H1 (cell line): ENCODE results near the gene ATP7B. TPM values are rescaled to one million over a fixed set of nuclear protein-coding genes. Genes with fewer than 3 reads are reported as not detected.

Source experiments
- CTCF ChIA-PET: fragments of 300-600 bp; sonication (Branson Sonifier 250); formaldehyde crosslinking; loops from one replicate; lab custom pipeline; 2021; ENCODE audit not compliant: partially characterized antibody; lab: Charles Lee
- POLR2A ChIA-PET: fragments of 300-600 bp; sonication (Branson Sonifier 250); formaldehyde crosslinking; loops from one replicate; lab custom pipeline; 2021; ENCODE audit warnings: inconsistent platforms; ENCODE audit not compliant: partially characterized antibody; lab: Charles Lee
- DNase-seq, 2 experiments: peaks; one replicate each; pipeline versions ENCODE4 v3.0.0 to v3.0.0-alpha.2; 2010 to 2022; ENCODE audit warnings: low spot score in 2 of 2, low read depth in 1 of 2, mixed read lengths in 1 of 2
- FAIRE-seq: peaks from 2 replicates; lab custom pipeline; 2011; peaks lifted over from hg19 to GRCh38; lab: Jason Lieb, UNC
- H2AFZ ChIP-seq: 2 replicates; pipeline ENCODE4 v1.8.1; 2012; ENCODE audit warnings: low read length, inconsistent platforms
- H2AK5ac ChIP-seq: 2 replicates; pipeline ENCODE4 v1.6.1; 2013; ENCODE audit warnings: low read depth, low read length
- H2BK120ac ChIP-seq: replicated peaks from 2 replicates; pipeline ENCODE3; 2013; ENCODE audit warnings: low read depth, low read length, inconsistent platforms
- H2BK12ac ChIP-seq: 2 replicates; pipeline ENCODE4 v1.6.1; 2013; ENCODE audit warnings: low read depth, low read length
- H2BK15ac ChIP-seq: 2 replicates; pipeline ENCODE4 v1.6.1; 2013; ENCODE audit warnings: low read length
- H2BK20ac ChIP-seq: 2 replicates; pipeline ENCODE4 v1.6.1; 2013; ENCODE audit warnings: low read length
- H2BK5ac ChIP-seq: 2 replicates; pipeline ENCODE4 v1.6.1; 2013; ENCODE audit warnings: low read depth, low read length
- H3K14ac ChIP-seq: 2 replicates; pipeline ENCODE4 v1.6.1; 2013; ENCODE audit warnings: inconsistent platforms; ENCODE audit not compliant: insufficient read length
- H3K18ac ChIP-seq: 2 replicates; pipeline ENCODE4 v1.6.1; 2013; ENCODE audit warnings: low read length; ENCODE audit errors: extremely low read depth
- H3K23ac ChIP-seq: 2 replicates; pipeline ENCODE4 v1.6.1; 2013; ENCODE audit warnings: inconsistent platforms; ENCODE audit not compliant: insufficient read length
- H3K23me2 ChIP-seq: 2 replicates; pipeline ENCODE4 v1.6.1; 2013; ENCODE audit warnings: low read depth, low read length
- H3K27ac ChIP-seq: 2 replicates; pipeline ENCODE4 v1.6.1; 2011; ENCODE audit warnings: low read depth, low read length, inconsistent platforms
- H3K27me3 ChIP-seq, 4 experiments: replicated peaks in 1 of 4; 1 replicate in 1 of 4; 2 replicates in 3 of 4; pipeline versions ENCODE4 v1.6.1 to v1.8.1; 2011 to 2013; ENCODE audit warnings: low read length in 3 of 4, mild to moderate bottlenecking in 3 of 4, inconsistent platforms in 2 of 4, mixed read lengths in 2 of 4, moderate library complexity in 1 of 4; ENCODE audit not compliant: control insufficient read depth in 3 of 4, insufficient read depth in 3 of 4; ENCODE audit errors: extremely low read depth in 1 of 4
- H3K36me3 ChIP-seq, 4 experiments: 2 replicates each; pipeline versions ENCODE4 v1.6.1 to v1.8.1; 2011 to 2013; ENCODE audit warnings: mild to moderate bottlenecking in 4 of 4, low read length in 3 of 4, moderate library complexity in 2 of 4, control low read depth in 1 of 4, inconsistent platforms in 1 of 4; ENCODE audit not compliant: insufficient read depth in 4 of 4, control insufficient read depth in 2 of 4
- H3K4ac ChIP-seq: replicated peaks from 2 replicates; pipeline ENCODE3; 2013; ENCODE audit warnings: low read length, low read depth, mixed read lengths, inconsistent platforms; ENCODE audit not compliant: insufficient read length
- H3K4me1 ChIP-seq, 4 experiments: replicated peaks in 1 of 4; 1 replicate in 1 of 4; 2 replicates in 3 of 4; pipeline versions ENCODE4 v1.6.1 to v1.8.1; 2011 to 2013; ENCODE audit warnings: low read length in 3 of 4, inconsistent platforms in 2 of 4, mixed read lengths in 1 of 4; ENCODE audit not compliant: insufficient read depth in 4 of 4, control insufficient read depth in 3 of 4
- H3K4me2 ChIP-seq, 2 experiments: 2 replicates each; pipeline versions ENCODE4 v1.6.1 to v1.8.1; 2011 to 2013; ENCODE audit warnings: low read depth in 2 of 2, low read length in 2 of 2, control low read depth in 1 of 2, inconsistent platforms in 1 of 2, mild to moderate bottlenecking in 1 of 2; ENCODE audit not compliant: insufficient read depth in 1 of 2
- H3K4me3 ChIP-seq, 4 experiments: fragments of 200-600, 300-600 bp in 1 of 4; sonication (generic), shearing (Covaris generic), sonication (Bioruptor Twin) in 1 of 4; 2 replicates each; pipeline versions ENCODE4 v1.5.1 to v1.8.1; 2011 to 2016; ENCODE audit warnings: low read length in 4 of 4, low read depth in 3 of 4, control low read depth in 2 of 4, inconsistent platforms in 2 of 4, mild to moderate bottlenecking in 2 of 4, mixed read lengths in 1 of 4, moderate library complexity in 1 of 4; ENCODE audit not compliant: insufficient read depth in 2 of 4; ENCODE audit errors: extremely low read depth in 1 of 4
- H3K56ac ChIP-seq: replicated peaks from 2 replicates; pipeline ENCODE3; 2013; ENCODE audit warnings: low read depth, mild to moderate bottlenecking, mixed read lengths, low read length, inconsistent platforms; ENCODE audit not compliant: insufficient read length
- H3K79me1 ChIP-seq: 2 replicates; pipeline ENCODE4 v1.6.1; 2013; ENCODE audit warnings: low read depth, low read length, control low read depth
- H3K79me2 ChIP-seq, 2 experiments: 2 replicates each; pipeline versions ENCODE4 v1.6.1 to v1.8.1; 2012 to 2013; ENCODE audit warnings: low read length in 2 of 2, mild to moderate bottlenecking in 2 of 2, inconsistent platforms in 1 of 2; ENCODE audit not compliant: insufficient read depth in 2 of 2, control insufficient read depth in 1 of 2
- H3K9ac ChIP-seq, 4 experiments: replicated peaks in 1 of 4; 1 replicate in 1 of 4; 2 replicates in 3 of 4; pipeline versions ENCODE4 v1.6.1 to v1.8.1; 2011 to 2013; ENCODE audit warnings: low read depth in 3 of 4, low read length in 3 of 4, control low read depth in 2 of 4, mild to moderate bottlenecking in 2 of 4, moderate library complexity in 2 of 4, inconsistent platforms in 1 of 4; ENCODE audit errors: extremely low read depth in 1 of 4
- H3K9me3 ChIP-seq, 2 experiments: 2 replicates each; pipeline versions ENCODE4 v1.6.1 to v1.8.1; 2012 to 2013; ENCODE audit warnings: mild to moderate bottlenecking in 2 of 2, moderate library complexity in 2 of 2, control low read depth in 1 of 2, inconsistent platforms in 1 of 2, low read depth in 1 of 2, low read length in 1 of 2, mixed read lengths in 1 of 2; ENCODE audit not compliant: insufficient read depth in 2 of 2
- H4K20me1 ChIP-seq, 2 experiments: replicated peaks in 1 of 2; 2 replicates each; pipeline versions ENCODE3 to v1.8.1; 2011 to 2013; ENCODE audit warnings: inconsistent platforms in 2 of 2, low read length in 2 of 2, mild to moderate bottlenecking in 1 of 2; ENCODE audit not compliant: insufficient read depth in 2 of 2, control insufficient read depth in 1 of 2
- H4K5ac ChIP-seq: 2 replicates; pipeline ENCODE4 v1.6.1; 2013; ENCODE audit warnings: low read length, low read depth, mixed read lengths, inconsistent platforms; ENCODE audit not compliant: insufficient read length
- H4K8ac ChIP-seq: 2 replicates; pipeline ENCODE4 v1.8.0; 2013; ENCODE audit warnings: mild to moderate bottlenecking, moderate library complexity, low read length, inconsistent platforms; ENCODE audit not compliant: insufficient read depth; ENCODE audit errors: extremely low read depth
- H4K91ac ChIP-seq: replicated peaks from 2 replicates; pipeline ENCODE3; 2013; ENCODE audit warnings: low read length, mixed read lengths, inconsistent platforms; ENCODE audit not compliant: insufficient read length
- BACH1 ChIP-seq: IDR thresholded peaks from 2 replicates; pipeline ENCODE4 v1.6.1; 2012; ENCODE audit warnings: low read length, improper control_type of control experiment
- CREB1 ChIP-seq: IDR thresholded peaks from 2 replicates; pipeline ENCODE4 v1.6.1; 2012; ENCODE audit warnings: inconsistent platforms
- HDAC2 ChIP-seq, 2 experiments: fragments of 300-600 bp in 1 of 2; sonication (generic) in 1 of 2; IDR thresholded peaks; 2 replicates each; pipeline ENCODE4 v1.6.1; 2011 to 2012; ENCODE audit warnings: low read depth in 2 of 2, low read length in 2 of 2, mild to moderate bottlenecking in 2 of 2, moderate library complexity in 2 of 2, borderline replicate concordance in 1 of 2, inconsistent platforms in 1 of 2
- KDM5A ChIP-seq: fragments of 200-600 bp; IDR thresholded peaks from 2 replicates; pipeline ENCODE4 v1.7.1; 2012; ENCODE audit warnings: mild to moderate bottlenecking, low read length, inconsistent platforms, mixed read lengths
- SIN3A ChIP-seq, 2 experiments: IDR thresholded peaks in 1 of 2; conservative IDR thresholded peaks in 1 of 2; 2 replicates each; pipeline ENCODE4 v1.6.1; 2011 to 2012; ENCODE audit warnings: low read length in 2 of 2, improper control_type of control experiment in 1 of 2, low read depth in 1 of 2, mild to moderate bottlenecking in 1 of 2
- TEAD4 ChIP-seq: IDR thresholded peaks from 2 replicates; pipeline ENCODE4 v1.6.1; 2012; ENCODE audit warnings: low read depth, low read length, inconsistent platforms, mixed read lengths
- WGBS, 2 experiments: shearing (Covaris generic) in 1 of 2; methylation state at CpG; one replicate each; pipeline versions ENCODE4 v1.1.6 to v1.1.7; 2013 to 2015; ENCODE audit warnings: low lambda C conversion rate in 2 of 2, mixed read lengths in 2 of 2, inconsistent platforms in 1 of 2, low coverage in 1 of 2, missing lambda C conversion rate in 1 of 2; ENCODE audit not compliant: insufficient replicate concordance in 2 of 2, insufficient coverage in 1 of 2, insufficient read length in 1 of 2; ENCODE audit errors: extremely low coverage in 1 of 2, missing lambda C conversion rate in 1 of 2; 5-methylcytosine and 5-hydroxymethylcytosine counted together
- polyA plus RNA-seq, 7 experiments: library from polyadenylated mRNA; depleted of rRNA in 3 of 7; stranded (reverse) in 5 of 7; unstranded in 2 of 7; fragments of >200 nt in 5 of 7; fragments of 200-250 nt in 2 of 7; gene quantifications; 1 replicate in 5 of 7; 2 replicates in 1 of 7; 4 replicates in 1 of 7; pipeline versions ENCODE4 v1.2.1 to v1.2.3, GENCODE V29; 2011 to 2013; ENCODE audit warnings: missing spikeins in 2 of 7, mixed read lengths in 2 of 7
- total RNA-seq: library from RNA; stranded (reverse); fragmentation: NEBNext Ultra II Directional; extraction: Animal tissue kit (Norgen Biotek cat#: 25700); gene quantifications from 2 replicates; pipeline ENCODE4 v1.2.1, GENCODE V29; 2021

Gene ATP7B
- total and polyA plus RNA-seq, 2 of the 8 experiments (the other 6 are each of a cell fraction or from before 2014, with no cell fraction given), result 4.1 to 9.2 TPM

DNA sequence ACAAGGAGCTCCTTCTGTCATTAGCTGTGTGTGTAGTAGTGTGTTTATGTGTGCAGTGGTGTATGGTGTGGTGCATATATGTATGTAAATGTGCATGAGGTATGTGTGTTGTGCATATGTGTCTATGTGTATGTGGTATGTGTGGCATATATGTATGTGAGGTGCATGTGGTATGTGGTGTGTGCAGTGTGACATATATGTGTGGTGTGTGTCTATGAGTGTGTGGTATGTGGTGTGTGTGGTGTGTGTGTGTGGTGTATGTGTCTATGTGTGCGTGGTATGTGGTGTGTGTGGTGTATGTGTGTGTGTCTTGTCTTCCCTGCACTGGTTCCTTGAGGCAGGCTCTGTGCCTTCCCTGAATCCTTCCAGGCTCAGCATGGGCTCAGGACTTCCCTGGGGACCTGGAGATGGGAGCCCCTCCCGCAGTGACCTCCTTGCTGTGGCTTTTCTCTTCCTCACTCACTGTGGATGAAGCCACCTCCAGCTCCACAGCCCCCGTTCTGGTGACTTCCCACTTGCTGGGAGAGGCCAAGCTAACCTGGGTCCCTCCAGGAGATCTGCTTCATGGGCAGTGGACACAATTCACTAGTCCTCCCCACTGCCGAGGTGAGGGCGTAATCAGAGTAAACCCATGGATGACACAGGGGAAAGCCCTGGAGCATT lies 85.3 kb downstream of the ATP7B start:
- Histone ChIP-seq H2BK15ac (no peak overlapping the region), H3K79me2 (no peaks in the 10 kb centered on the region), H4K8ac (no peak overlapping the region), H2BK5ac (no peak overlapping the region), H3K4me3 (no peak overlapping the region), H3K27me3 (no peaks in the 10 kb centered on the region), H3K4me1 (no peaks in the 10 kb centered on the region), H4K5ac (no peak overlapping the region), H3K4me2 (no peak overlapping the region), H3K23ac (no peak overlapping the region), H3K4ac (no peak overlapping the region), H2AFZ (no peak overlapping the region), H4K20me1 (peaks cover 3 to 4% of the 10 kb centered on the region in 2 experiments), H2AK5ac (peak overlapping the region; percentile 24; the same call in 1 of the 2 replicates), H3K27ac (no peak overlapping the region), H3K56ac (no peak overlapping the region), H2BK20ac (no peak overlapping the region), H2BK12ac (no peak overlapping the region), H3K23me2 (peaks cover 3% of the 10 kb centered on the region; the same call in 1 of the 2 replicates), H3K9me3 (no peaks in the 10 kb centered on the region), H2BK120ac (no peak overlapping the region), H3K36me3 (no peaks in the 10 kb centered on the region), H4K91ac (no peak overlapping the region), H3K79me1 (no peaks in the 10 kb centered on the region), H3K18ac (no peak overlapping the region), H3K9ac (peak overlapping the region in 1 of 4 experiments; percentile 54; a peak in 1 of 7 replicates), H3K14ac (no peak overlapping the region)
- DNase-seq (no peak), FAIRE-seq (no peak)
- 78% methylated on average over 5 of the region's 5 CpGs; no CpG with 5 or more reads in 1 of the 2 experiments for WGBS, 2 experiments
- CTCF ChIA-PET, result interaction anchor here (0.9 to 3.3 kb wide), 10 partner anchors 10 to 230 kb away, joined by 3 to 18 read pairs (median 4); partner anchors contain the start of gene NEK5
- POLR2A ChIA-PET, result no interaction called here
- TF ChIP-seq BACH1, result no peak
- TF ChIP-seq TEAD4, result no peak
- no peak for TF ChIP-seq SIN3A (conservative IDR thresholded peaks at IDR 0.05 in 1 of 2, IDR thresholded peaks at IDR 0.05 in 1 of 2; ENCODE audit: low read depth in 1 of 2, low read length in 2 of 2)
- no peak for TF ChIP-seq CREB1
- TF ChIP-seq HDAC2 (IDR thresholded peaks at IDR 0.05; ENCODE audit: borderline replicate concordance in 1 of 2, low read depth in 2 of 2, low read length in 2 of 2), result no peak
- TF ChIP-seq KDM5A, result no peak
